Epithelial cell of proximal tubule (primary cell): Measurements from ENCODE around the gene SOX21. TPM values are rescaled to one million over a fixed set of nuclear protein-coding genes. Genes with fewer than 3 reads are reported as not detected.

Source experiments
- DNase-seq: peaks from one replicate; pipeline ENCODE4 v3.0.0-alpha.2; 2011; ENCODE audit warnings: low read depth
- H3K4me3 ChIP-seq: 2 replicates; pipeline ENCODE4 v1.5.1; 2011; ENCODE audit warnings: low read depth, mild to moderate bottlenecking, low read length
- total RNA-seq: library from RNA; depleted of rRNA; stranded (reverse); fragments of >200 nt; gene quantifications from 2 replicates; pipeline ENCODE4 v1.2.3, GENCODE V29; 2015
- TF ChIP-seq, protein P1 (sequence below): conservative IDR thresholded peaks from 2 replicates; pipeline ENCODE4 v1.5.1; 2012; ENCODE audit warnings: low read depth, mild to moderate bottlenecking, low read length

Gene SOX21
- total RNA-seq, 1 donor from 2014 or later: 0.40 TPM

DNA sequence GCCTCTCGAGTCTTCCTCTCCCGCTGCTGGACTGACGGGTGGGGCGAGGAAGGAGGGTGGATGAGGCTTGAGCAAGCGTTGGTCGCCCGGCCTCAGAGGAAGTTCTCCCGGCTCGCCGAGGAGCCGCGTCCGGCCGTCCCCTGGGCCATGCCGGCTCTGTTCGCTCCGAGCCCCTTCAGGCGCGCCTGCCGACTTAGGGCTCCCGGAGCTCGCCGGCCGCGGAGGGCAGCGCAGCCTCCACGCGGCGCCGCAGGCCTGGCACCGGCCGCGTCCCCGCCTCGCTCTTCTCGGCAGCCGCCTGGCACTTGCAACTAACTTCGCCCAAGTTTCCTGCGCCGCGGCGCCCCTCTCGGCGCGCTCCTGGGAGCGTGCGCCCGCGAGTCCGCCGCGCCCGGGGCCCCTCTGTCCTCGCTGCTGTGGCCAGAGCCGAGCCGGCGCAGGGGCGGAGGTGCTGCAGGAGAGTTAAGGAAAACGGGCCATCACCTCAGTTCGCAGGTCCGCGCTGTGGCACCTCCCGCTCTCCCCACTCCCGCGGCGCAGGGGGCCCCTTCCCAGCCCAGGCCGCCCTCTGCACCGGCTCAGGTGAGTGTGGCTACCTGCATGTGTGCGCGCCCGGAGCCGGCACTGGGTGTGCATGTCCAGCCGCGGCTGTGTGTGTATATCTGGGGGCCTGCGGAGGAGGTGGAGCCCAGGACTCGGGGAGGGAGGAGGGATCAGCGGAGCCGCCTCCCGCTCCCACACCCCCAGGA lies 641 bp upstream of the SOX21 start:
- no peak overlapping the region for H3K4me3 ChIP-seq
- TF ChIP-seq, protein P1, sequence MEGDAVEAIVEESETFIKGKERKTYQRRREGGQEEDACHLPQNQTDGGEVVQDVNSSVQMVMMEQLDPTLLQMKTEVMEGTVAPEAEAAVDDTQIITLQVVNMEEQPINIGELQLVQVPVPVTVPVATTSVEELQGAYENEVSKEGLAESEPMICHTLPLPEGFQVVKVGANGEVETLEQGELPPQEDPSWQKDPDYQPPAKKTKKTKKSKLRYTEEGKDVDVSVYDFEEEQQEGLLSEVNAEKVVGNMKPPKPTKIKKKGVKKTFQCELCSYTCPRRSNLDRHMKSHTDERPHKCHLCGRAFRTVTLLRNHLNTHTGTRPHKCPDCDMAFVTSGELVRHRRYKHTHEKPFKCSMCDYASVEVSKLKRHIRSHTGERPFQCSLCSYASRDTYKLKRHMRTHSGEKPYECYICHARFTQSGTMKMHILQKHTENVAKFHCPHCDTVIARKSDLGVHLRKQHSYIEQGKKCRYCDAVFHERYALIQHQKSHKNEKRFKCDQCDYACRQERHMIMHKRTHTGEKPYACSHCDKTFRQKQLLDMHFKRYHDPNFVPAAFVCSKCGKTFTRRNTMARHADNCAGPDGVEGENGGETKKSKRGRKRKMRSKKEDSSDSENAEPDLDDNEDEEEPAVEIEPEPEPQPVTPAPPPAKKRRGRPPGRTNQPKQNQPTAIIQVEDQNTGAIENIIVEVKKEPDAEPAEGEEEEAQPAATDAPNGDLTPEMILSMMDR: no peak
- DNase-seq: no peak

DNA sequence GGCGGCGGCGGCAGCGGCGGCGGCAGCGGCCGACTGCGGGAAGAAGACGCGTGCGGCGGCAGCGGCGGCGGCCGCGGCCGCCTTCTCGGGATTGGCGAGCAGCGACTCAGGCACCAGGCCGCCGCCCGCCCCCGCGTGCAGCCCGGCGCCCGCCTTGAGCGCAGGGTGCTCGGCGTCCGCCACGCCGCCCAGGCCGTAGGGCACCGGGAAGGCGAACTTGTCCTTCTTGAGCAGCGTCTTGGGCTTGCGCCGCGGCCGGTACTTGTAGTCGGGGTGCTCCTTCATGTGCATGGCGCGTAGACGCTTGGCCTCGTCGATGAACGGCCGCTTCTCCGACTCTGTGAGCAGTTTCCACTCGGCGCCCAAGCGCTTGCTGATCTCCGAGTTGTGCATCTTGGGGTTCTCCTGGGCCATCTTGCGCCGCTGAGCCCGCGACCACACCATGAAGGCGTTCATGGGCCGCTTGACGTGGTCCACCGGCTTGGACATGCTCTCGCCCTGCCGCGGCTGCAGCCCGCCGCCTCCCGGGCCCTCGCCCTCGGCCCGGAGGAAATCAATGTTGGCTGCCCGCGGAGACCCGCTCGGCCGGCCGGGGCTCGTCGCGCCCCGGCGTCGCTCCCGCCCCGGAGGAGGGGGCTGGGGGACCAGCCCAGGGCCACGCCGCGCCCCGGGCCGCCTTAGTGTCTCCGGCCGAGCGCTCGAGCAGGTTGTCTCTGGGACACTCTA lies 621 bp downstream of the SOX21 start:
- DNase-seq: no peak
- H3K4me3 ChIP-seq: no peak overlapping the region
- TF ChIP-seq, protein P1: no peak

DNA sequence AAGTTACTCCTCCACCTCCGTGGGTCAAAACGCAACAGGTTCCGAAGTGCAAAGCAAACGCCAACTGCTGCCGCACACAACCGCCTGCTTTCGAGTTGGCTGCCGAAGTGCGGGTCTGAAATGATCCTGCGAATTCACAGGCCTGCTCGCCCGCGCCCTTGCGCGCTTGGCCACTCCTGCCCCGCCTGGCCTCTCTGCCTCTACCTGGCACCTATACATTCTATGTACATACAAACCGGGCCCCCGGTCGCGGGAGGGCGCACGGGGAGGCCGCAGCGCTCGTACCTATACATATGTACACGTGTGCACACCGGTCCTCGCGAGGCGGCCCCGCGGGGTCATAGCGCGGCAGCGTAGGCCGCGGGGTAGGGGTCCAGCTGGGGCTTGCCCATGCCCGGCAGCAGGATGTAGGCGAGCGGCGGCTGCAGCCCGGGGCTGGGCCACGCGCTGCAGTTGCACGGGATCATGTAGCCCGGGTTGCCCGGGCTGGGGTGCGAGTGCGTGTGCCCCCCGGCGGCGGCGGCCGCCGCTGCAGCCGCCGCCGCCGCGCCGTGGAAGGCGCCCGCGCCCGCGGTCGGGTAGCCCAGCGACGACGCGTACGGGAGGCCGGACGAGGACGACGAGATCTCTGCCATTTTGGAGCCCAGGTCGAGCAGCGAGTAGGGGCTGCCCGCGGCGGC lies 1.3 kb downstream of the SOX21 start:
- TF ChIP-seq, protein P1: no peak
- DNase-seq: no peak
- no peak overlapping the region for H3K4me3 ChIP-seq

DNA sequence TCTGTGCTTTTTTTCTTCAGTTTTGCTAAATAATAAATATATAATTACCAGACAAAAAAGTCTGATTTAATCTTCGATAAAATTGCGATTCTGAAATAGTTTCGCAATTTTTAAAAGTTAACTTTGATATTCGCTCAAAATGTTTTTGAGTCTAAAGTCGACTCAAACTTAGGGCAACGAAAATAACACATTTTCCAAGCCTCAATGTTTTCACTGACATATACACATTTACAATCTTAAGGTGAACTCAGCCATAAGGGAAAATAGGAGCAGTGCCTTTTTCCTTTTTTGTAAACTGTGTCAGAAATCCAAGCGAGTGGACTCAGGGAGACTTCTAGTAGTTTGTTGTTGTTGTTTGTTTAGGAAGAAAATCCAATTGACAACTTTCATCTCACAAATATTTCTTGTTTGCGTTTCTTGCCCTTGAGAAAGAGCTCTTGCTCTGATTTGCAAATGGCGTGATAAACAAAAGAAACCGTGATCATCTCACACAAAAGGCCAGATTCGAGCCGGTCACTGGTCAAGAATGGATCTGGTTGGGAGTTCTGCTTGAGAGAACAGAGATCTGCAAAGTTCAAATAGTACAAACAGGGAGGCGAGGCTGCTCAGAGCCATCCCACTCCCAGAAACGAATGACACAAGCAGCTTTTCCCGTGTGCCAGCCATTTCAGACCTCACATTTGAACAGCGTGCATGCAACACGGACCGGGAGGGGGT lies 2.1 kb downstream of the SOX21 start:
- TF ChIP-seq, protein P1: no peak
- no peak overlapping the region for H3K4me3 ChIP-seq

DNA sequence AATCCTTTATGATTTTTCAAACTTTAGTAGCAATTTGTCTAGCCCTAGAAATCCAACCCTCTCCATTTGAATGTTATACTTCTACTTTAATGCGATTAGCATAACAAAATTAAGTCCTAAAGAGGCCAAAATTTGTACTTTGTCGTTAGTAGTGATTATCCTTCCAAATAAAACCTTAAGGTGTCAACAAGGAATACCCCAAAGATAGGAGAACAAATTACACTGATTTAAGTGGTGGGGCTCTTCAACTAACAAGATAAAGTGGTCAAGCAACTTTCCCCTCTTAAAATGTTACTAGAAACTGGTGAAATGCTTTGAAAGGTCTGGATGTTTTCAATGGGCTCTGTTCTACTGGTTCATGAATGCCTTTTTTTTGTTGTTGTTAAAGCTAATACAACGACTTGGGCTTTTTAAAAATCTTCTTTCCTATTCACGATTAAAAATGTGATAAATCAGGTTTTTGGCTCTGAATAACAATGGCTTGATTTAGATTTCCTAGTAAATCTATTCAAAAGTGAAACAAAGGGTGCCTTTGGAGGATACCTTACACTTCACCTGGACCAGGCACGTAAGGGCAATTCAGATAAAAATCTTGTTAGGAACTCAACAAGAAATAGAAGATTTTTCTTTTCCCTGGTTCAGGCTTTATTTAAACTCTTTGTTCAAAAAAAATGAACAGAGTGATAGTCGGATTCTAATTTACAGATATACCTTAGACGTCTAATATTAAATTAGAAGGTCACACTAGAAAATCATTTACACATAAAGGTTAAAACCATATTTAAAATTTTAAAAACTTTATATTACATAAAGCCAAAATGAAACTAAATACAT lies 3.1 kb downstream of the SOX21 start:
- no peak overlapping the region for H3K4me3 ChIP-seq
- DNase-seq: no peak
- TF ChIP-seq, protein P1: no peak

More for the DNA sequence above, 2.1 kb downstream of the SOX21 start:
- DNase-seq: no peak
